Measurements from ENCODE around the gene ABCF3.

GRCh38 chr3:184173374-184173722 lies 12.7 kb upstream of the ABCF3 start:
- no peak for TF ChIP-seq CTCF (IDR thresholded peaks at IDR 0.05)
- no peak for TF ChIP-seq POLR2A (IDR thresholded peaks at IDR 0.05)
- no peak for TF ChIP-seq POLR2AphosphoS5 (IDR thresholded peaks at IDR 0.05)

Measured in prostate gland (tissue), 2 donors.